ENCODE measurements around the gene PHF12.

PHF12 gene

GRCh38 chr17:28975031-28975430 lies 23.7 kb upstream of the PHF12 start:
- no peak for DNase-seq

GRCh38 chr17:28974451-28974850 lies 23.1 kb upstream of the PHF12 start:
- DNase-seq, result no peak

- DNase-seq, result peak; percentile 79
Observed at GRCh38 chr17:28973425-28973824, 22.1 kb upstream of the PHF12 start.

GRCh38 chr17:28972437-28972836 lies 21.1 kb upstream of the PHF12 start:
- no peak for DNase-seq

GRCh38 chr17:28970879-28971278 lies 19.6 kb upstream of the PHF12 start:
- no peak for DNase-seq

GRCh38 chr17:28969706-28970393 lies 18.5 kb upstream of the PHF12 start:
- no peak for DNase-seq

- no peak for DNase-seq
Observed at GRCh38 chr17:28968914-28969295, 17.6 kb upstream of the PHF12 start.

- DNase-seq, result peak; percentile 34
Observed at GRCh38 chr17:28968231-28968913, 17.1 kb upstream of the PHF12 start.

- peak; percentile 22 for DNase-seq
Observed at GRCh38 chr17:28967221-28968135, 16.2 kb upstream of the PHF12 start.

- no peak for DNase-seq
Observed at GRCh38 chr17:28963841-28964240, 12.5 kb upstream of the PHF12 start.

- no peak for DNase-seq
Observed at GRCh38 chr17:28963055-28963611, 11.8 kb upstream of the PHF12 start.

- DNase-seq, result no peak
Observed at GRCh38 chr17:28961391-28961790, 10.1 kb upstream of the PHF12 start.

- no peak for DNase-seq
Observed at GRCh38 chr17:28960256-28961061, 9.1 kb upstream of the PHF12 start.

- DNase-seq, result no peak
Observed at GRCh38 chr17:28959471-28959871, 8.2 kb upstream of the PHF12 start.

GRCh38 chr17:28958820-28959455 lies 7.6 kb upstream of the PHF12 start:
- no peak for DNase-seq

- no peak for DNase-seq
Observed at GRCh38 chr17:28957992-28958355, 6.7 kb upstream of the PHF12 start.

- DNase-seq, result no peak
Observed at GRCh38 chr17:28957277-28957991, 6.1 kb upstream of the PHF12 start.

GRCh38 chr17:28956861-28957260 lies 5.5 kb upstream of the PHF12 start:
- no peak for DNase-seq

- DNase-seq, result no peak
Observed at GRCh38 chr17:28956112-28956511, 4.8 kb upstream of the PHF12 start.

- no peak for DNase-seq
Observed at GRCh38 chr17:28955408-28955807, 4.1 kb upstream of the PHF12 start.

GRCh38 chr17:28954886-28955285 lies 3.6 kb upstream of the PHF12 start:
- no peak for DNase-seq
